ENCODE data around the gene TMOD1.

TMOD1 gene

DNA sequence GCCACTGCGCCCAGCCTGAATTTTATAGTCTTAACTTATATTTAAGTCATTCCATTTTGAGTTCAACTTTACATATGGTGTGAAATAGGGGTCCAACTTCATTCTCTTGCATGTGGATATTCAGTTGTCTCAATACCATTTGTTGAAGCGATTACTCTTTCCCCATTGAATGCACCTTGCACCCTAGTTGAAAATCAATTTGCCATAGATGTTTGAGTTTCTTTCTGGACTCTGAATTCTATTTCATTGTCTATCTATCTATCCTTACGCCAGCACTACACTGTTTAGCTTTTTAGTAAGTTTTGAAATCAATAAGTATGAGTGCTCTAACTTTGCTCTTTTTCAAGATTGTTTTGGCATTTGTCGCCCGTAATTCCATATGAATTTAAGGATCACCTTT is 49.8 kb downstream of the TMOD1 start:
- no peak for DNase-seq

- no peak for DNase-seq
Observed at GRCh38 chr9:97553141-97553540, 51.7 kb downstream of the TMOD1 start.

- DNase-seq, result no peak
Observed at GRCh38 chr9:97553841-97554240, 52.4 kb downstream of the TMOD1 start.

GRCh38 chr9:97554566-97555075 is 53.2 kb downstream of the TMOD1 start:
- DNase-seq, result no peak

DNA sequence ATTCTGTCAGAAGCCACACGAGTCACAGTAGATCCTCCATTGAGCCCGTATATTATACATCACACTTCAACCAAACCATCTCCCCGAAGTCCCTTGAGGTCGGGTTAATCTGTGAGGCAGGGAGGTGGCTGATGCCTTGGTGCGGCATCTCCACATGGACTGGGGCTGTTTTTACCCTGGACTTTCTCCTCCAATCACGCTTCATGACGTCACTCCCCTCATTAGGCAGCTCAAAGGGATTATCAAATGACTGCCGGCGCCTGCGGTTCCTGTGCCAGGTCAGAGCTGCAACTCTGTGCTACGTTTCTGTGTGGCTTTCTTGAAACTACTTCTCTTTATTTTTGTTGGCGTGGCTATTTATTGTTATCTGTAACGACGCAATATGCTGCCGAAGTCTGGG is 53.7 kb downstream of the TMOD1 start:
- no peak for DNase-seq

DNA sequence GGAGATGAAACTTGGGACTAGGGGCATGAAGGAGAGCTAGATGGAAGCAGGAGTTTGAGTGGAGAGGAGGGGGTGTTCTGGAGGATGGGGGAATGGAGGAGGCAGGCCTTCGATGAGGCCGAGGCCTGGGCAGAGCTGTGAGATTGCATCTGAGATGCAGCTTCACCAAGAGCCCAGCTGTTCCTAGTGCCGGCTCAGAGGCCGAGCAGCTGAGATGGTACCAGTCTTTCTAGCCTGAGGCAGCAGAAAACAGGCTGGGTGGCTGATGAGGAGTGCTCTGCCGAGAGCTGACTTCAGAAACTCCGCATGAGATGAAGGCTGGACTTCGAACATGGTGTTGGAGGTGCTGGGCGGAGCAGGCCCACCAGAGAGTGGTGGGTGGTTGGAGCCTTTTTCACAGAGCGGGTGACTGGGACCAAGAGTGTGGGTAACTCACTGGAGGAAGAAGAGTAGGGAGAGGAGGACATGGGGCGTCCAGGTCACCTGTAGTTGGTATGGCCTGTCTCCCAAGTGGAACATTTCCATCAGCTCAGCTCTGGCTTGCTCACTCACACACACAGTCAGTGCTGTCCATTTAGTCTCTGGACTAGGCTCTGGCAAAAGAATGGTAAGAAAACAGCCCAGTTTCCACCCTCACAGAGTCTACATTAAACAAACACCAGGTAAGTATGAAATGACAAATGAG is 54.7 kb downstream of the TMOD1 start:
- DNase-seq, result no peak

GRCh38 chr9:97556721-97557605 is 55.5 kb downstream of the TMOD1 start:
- no peak for DNase-seq

DNA sequence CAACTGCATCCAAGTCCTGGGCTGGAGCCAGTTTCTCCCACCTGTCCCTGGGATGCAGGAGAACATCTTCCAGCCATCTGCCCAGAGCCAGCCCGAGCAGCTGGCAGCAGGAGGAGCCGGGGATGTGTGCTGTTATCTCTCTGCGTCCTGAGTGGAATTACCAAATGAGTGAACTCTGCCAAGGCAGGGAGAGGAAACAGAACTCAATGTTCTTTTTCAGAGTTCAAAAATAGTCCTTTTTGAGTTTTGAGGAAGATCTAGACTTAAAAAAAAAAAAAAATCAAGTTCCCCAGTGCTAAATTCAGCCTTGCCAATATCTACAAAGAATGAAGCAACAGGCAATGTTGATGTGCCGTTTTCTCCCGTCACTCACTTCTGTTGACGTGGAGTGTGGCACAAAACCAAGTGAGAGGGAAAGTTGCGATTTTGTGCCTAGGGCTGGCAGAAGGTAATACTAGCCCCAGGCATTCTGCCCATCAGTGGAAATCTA is 56.2 kb downstream of the TMOD1 start:
- no peak for DNase-seq

- no peak for DNase-seq
Observed at GRCh38 chr9:97558701-97559101, 57.2 kb downstream of the TMOD1 start.

- DNase-seq, result no peak
Observed at GRCh38 chr9:97559111-97559514, 57.6 kb downstream of the TMOD1 start.

DNA sequence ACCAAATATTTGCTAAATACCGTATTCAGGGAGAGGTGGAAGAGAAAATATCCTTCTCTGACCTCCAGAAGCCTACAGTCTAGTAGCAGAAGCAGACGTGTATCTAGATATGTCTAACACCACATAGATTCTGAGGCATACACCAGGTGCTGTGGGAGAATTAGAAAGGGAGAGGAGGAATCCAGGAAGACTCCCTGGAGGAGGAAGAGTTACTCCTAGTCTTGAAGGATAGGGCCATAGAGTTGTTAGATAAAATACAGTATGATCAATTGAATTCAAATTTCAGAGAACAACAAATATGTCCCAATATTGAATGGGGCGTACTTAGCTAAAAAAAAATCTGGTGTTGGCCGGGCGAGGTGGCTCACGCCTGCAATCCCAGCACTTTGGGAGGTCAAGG is 58.7 kb downstream of the TMOD1 start:
- DNase-seq, result no peak

- no peak for DNase-seq
Observed at GRCh38 chr9:97560851-97561250, 59.4 kb downstream of the TMOD1 start.

DNA sequence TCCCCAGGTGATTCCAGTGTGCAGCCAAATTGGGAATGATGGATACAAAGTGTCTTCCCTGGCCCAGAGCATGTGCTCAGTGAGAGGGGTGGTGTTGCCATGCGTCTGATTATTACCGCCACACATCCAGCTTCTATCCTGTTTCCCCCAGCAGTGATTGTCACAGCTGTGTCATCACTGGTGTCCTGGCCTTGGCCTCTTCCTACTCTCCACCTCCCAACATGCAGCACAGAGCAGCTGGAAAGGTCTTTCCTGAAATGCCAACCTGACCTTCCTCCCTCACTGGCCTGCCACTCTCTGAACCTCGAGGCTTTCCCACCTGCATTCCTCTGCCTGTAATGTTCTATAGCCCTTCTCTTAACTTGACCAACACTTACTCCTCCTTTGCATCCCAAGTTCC is 60.0 kb downstream of the TMOD1 start:
- DNase-seq, result no peak

DNA sequence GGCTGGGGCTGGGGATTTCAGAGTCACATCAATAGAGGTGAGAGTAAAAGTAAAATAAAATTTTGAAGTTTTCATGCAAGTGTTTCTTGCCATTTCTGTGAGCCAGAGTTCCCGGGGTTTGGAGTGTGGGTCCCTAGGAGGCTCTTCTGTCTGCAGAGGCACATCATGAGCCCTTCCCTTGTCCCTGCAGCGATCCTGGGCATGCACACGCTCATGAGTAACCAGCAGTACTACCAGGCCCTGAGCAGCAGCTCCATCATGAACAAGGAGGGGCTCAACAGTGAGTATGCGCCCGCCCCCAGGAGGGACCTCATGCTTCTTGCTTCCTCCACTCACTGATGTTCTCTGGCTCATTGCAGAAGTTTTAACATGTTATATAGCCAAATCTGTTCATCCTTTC is 61.1 kb downstream of the TMOD1 start:
- no peak for DNase-seq

DNA sequence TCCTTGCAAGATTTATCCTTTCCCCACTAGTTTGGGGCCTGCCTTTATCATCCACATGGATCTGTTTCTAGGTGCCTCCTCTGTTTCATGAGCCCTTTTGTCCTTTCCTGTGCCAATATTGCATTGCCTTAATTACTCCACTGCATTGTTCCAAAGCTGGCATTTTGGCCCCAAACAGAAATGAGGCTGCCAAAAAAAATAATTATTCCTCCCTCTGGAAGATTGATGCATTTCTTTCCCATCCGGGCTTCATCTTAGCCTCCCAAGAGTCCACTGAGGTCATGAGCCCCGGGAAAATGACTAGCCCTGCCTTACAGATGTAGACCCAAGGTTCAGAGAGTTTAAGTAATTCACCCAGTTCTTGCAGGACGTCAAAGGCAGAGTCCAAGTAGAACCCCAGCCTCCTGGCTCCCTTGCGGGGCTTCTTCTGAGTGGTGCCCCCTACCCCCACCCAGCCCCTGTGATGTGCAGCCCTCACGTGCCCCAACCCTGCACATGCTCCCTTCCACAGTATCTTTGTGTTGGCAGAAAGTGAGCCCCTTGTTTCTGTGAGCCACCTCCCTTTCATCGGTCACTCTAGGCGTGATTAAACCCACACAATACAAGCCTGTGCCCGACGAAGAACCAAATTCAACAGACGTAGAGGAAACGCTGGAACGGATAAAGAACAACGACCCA is 62.1 kb downstream of the TMOD1 start:
- no peak for DNase-seq

GRCh38 chr9:97564291-97565175 is 63.1 kb downstream of the TMOD1 start:
- peak; percentile 80 for DNase-seq

DNA sequence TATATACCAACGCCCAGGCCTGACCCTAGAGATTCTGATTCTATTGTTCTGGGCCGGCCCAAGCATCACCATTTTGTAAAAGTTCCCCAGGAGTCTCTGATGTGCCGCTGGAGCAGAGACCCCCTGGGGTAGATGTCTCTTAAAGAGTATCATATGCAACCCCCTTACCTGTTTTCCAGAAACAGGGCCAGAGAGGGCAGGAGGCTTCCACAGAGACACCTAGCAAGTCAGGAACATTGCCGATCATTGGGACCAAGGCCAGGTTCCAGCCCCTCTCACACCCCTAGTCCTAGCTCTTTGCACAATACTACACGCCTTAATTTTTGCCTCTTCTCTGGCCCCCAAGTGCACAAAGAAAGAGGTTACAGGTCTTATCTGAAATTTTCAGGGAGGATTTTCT is 63.8 kb downstream of the TMOD1 start:
- DNase-seq, result no peak

- no peak for DNase-seq
Observed at GRCh38 chr9:97567182-97567893, 65.9 kb downstream of the TMOD1 start.

- no peak for DNase-seq
Observed at GRCh38 chr9:97567894-97568202, 66.4 kb downstream of the TMOD1 start.

DNA sequence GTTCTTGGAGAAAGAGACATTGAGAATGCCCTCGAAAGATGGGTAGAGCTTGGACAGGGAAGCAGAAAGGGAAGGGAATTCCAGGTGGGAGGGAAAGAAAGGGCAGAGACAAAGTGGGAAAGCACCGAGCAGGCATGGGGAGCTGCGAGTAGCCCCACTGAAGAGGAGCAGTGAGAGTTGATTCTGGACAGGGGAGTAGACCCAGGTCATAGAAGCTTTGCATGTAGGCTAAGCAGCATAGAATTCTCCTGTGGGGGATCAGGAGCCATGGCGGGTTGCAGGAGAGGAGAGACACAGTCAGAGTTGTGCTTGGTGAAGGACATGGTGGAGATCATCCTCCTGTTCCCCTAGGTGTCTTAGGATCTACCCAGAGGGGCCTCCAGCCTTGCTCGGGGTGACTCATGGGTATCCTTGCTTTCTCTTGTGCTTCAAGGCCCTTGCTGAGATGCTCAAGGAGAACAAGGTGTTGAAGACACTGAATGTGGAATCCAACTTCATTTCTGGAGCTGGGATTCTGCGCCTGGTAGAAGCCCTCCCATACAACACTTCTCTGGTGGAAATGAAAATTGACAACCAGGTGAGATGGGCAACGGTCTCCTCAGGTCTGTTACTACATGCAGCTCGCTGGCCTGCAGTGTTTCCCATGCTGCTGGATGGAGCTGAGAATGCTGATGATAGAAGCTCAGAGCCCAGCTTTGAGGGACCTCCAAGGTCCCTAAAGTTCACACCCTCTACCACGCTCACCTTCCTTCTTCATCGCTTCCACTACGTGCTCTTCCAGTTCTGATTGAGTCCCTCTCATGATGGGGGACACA is 67.2 kb downstream of the TMOD1 start:
- DNase-seq, result no peak

DNA sequence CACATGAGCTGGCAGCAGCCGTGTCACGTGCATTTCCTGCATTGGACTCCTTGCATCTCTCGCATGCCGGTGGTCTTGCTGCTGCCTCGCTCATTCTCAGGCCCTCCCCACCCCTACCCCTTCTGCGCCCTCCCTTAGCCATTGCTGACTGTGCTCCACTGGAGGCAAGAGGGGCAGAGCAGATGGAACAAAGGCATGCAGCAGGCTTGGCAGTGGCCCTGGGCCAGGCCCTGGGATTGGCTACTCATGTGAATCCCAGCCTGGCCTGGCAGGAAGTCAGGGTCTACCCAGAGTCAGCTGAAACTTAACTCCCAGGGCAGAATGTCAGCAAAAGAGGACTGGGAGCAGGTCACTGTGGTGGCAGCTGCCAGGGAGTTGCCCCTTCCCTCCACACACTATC is 69.4 kb downstream of the TMOD1 start:
- DNase-seq, result peak; percentile 10

All from EL (cell line).